ENCODE data around the gene PPP2R2D.

DNA sequence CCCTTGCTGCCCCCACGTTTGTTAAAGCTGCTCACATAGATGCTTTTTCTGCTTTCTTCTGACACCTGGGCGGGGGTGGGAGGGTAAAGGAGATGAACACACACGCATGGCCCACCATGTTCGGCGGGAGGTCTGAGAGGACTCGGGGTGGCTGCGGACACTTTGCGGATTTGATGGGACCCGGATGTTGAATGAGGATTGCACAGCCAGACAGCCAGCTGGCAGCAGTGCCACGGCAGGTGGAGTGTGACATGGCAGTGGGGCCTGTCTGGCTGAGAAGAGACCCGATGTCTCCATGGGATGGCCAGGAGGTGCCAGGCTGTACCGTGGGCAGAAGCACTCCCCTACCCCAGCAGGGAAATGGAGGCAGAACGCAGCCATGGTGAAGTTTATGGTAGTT is 31.2 kb downstream of the PPP2R2D start:
- TF ChIP-seq POLR2AphosphoS5 (IDR thresholded peaks at IDR 0.05), result no peak
- TF ChIP-seq, protein P1, sequence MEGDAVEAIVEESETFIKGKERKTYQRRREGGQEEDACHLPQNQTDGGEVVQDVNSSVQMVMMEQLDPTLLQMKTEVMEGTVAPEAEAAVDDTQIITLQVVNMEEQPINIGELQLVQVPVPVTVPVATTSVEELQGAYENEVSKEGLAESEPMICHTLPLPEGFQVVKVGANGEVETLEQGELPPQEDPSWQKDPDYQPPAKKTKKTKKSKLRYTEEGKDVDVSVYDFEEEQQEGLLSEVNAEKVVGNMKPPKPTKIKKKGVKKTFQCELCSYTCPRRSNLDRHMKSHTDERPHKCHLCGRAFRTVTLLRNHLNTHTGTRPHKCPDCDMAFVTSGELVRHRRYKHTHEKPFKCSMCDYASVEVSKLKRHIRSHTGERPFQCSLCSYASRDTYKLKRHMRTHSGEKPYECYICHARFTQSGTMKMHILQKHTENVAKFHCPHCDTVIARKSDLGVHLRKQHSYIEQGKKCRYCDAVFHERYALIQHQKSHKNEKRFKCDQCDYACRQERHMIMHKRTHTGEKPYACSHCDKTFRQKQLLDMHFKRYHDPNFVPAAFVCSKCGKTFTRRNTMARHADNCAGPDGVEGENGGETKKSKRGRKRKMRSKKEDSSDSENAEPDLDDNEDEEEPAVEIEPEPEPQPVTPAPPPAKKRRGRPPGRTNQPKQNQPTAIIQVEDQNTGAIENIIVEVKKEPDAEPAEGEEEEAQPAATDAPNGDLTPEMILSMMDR (IDR thresholded peaks at IDR 0.05), result no peak
- TF ChIP-seq POLR2A (IDR thresholded peaks at IDR 0.05), result no peak

Data from transverse colon (tissue), 4 donors.